Measurements from ENCODE around the gene PYDC2.

- no peak for TF ChIP-seq TAF1 (IDR thresholded peaks at IDR 0.05; ENCODE audit: borderline replicate concordance, low read depth, low read length)
- TF ChIP-seq CTCF (IDR thresholded peaks at IDR 0.05): no peak
- no peak for TF ChIP-seq ZBTB33 (IDR thresholded peaks at IDR 0.05; ENCODE audit: borderline replicate concordance, low read depth)
- TF ChIP-seq FOXM1 (IDR thresholded peaks at IDR 0.05; ENCODE audit: low read depth): no peak
- TF ChIP-seq RFX5 (IDR thresholded peaks at IDR 0.05; ENCODE audit: low read length): no peak
- TF ChIP-seq TCF12 (IDR thresholded peaks at IDR 0.05): no peak
- TF ChIP-seq POLR2AphosphoS5 (IDR thresholded peaks at IDR 0.05; ENCODE audit: low read depth, low read length): no peak
- no peak for TF ChIP-seq SIN3A (IDR thresholded peaks at IDR 0.05; ENCODE audit: borderline replicate concordance, low read depth, low read length)
- no peak for TF ChIP-seq REST (IDR thresholded peaks at IDR 0.05; ENCODE audit: low read depth, low read length)
- no peak for TF ChIP-seq MAX (IDR thresholded peaks at IDR 0.05; ENCODE audit: low read depth)
- TF ChIP-seq SMC3 (IDR thresholded peaks at IDR 0.05; ENCODE audit: low read depth, low read length): no peak
- TF ChIP-seq EP300 (IDR thresholded peaks at IDR 0.05; ENCODE audit: borderline replicate concordance in 1 of 2, low read depth in 1 of 2, low read length in 1 of 2): no peak
These were observed 36.1 kb upstream of the PYDC2 start for GRCh38 chr3:191424881-191425280.
